GM19468 (cell line): ENCODE data around the gene TBX20.
"Not testable (repeated sequence)": the region's sequence is repeated elsewhere in the genome, so short reads cannot be mapped to it uniquely, and the experiment has no call there.

Experiments used
- ATAC-seq: cut with Tn5 transposase; IDR thresholded peaks from one replicate; pipeline ENCODE4 v1.9.1; 2021; ENCODE audit warnings: mild to moderate bottlenecking, moderate library complexity, moderate number of reproducible peaks; ENCODE audit not compliant: unreplicated experiment; ENCODE audit errors: extremely low read depth

The TBX20 gene

DNA sequence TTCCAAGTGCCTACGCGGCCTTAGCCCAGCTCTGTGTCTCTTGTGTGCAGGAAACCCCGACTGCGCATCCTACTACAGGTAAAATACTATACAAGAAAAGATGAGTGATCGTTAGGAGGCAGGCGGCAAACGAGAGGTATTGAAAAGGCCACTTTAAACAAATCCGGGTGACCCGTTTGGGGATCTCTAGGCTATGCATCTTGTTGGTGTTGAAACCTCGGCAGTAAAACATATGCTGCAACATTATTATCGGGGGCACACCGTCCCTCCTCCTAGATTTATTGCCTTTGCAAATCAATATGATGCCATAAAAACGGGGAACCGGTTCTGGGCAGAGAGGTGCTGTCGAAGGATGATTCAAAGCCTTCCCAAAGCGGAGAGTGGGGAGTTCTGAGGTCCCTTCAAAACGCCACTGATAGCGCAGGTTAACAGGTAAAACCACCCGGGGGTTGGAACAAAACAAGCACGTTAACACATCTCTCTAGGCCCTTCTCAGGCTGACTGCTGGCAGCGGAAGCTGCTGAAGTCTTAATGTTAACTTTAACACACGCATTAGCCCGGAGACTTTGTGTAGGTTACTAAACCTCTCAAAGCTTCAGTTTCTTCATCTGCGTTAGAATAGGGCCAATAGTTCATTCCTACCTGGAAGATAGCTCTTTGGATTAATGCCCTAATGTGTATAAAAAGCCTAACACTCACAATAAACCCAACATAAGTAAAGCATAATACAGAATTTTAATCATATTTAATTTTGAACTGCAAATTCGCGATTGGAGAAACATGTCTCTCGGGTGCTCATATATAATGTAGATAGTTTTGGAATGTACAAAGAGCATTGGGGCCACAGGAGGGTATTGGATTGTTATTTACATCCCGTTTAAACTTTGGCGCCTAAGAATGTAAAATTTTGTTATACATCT is 2.6 kb upstream of the TBX20 start:
- ATAC-seq, result no peak

DNA sequence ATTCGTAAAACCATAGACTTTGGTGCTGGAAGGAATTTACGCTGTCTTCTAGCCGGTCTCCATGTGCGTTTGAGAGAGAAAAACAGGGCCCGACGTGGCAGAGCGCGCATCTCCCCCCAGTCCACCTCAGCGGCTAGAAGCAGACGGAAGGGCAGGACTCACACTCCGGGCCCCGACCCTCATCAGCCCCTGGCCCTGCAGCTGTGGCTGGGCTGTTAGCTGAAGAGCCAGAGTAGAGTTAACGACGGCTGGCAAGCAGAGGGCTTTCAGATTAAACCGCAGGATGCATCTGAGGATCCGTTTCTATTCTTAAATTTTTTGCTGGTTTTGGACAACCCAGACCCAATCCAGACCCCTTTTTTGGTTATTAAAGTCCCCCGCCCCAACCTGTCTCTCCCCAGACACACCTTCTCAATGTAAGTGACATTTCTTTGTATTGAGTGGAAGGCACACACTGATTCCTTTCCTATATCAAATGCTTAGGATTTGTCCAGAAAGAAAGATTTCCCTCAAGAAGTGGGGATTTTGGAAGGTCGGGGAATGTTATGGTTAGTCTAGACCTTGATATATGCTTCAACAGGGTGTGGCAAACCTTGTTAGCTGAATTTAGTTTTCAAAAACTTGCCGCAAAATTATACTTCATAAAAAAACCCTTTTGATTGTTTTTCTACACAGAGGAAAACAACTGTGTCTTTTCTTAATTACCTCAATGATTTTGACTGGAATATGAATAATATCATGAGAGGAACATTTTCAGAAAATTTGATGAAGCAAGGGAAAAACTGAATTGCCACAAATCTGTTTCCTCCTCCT is 1.7 kb upstream of the TBX20 start:
- ATAC-seq, result no peak

- no peak for ATAC-seq
These were observed 869 bp upstream of the TBX20 start for GRCh38 chr7:35254496-35255442.

DNA sequence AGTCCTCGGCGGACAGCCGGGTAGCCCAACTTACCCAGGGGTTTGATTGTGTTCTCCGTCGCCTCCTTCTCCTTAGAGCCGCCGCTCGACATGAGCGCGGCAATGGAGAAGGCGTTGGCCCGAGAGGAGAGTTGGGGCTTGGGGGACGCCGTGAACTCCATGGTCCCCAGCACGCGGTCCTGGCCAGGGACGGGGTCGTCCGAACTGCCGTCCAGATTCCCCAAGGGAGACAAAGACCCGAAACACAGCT is 515 bp downstream of the TBX20 start:
- no peak for ATAC-seq

- no peak for ATAC-seq
These were observed 1.1 kb downstream of the TBX20 start for GRCh38 chr7:35252612-35253459.

DNA sequence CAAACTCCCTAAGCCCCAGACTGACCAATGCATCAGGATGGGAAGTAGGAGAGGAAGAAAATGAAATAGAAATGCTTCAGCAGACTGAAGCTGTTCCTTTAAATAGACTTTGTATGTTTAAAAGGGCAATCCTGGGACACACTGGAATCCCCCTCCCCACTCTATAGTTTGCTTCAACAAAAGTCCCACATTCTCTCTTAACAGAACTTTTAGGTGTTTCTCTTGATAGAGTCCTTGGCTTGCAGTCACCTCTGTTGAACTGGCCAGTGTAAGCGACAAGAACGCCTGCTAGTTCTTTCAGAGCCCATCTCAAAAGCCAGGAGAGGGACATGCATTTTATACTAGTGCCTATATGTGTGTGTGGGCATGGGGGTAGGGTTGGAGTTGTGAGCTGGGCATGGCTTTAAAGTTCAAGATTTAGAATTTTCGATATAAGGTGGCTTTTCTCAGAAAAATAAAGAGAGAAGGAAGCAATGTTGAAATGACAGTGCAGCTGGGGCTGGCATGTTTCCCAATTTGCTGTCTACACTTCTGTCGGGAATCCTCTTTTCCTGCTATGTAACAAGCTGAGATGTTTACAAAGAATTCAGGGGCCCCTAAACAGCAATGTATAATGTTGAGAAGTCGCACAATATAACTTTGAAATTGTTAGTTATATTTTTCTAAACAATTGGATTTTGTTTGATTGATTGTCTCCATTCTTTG is 2.1 kb downstream of the TBX20 start:
- ATAC-seq, result no peak

DNA sequence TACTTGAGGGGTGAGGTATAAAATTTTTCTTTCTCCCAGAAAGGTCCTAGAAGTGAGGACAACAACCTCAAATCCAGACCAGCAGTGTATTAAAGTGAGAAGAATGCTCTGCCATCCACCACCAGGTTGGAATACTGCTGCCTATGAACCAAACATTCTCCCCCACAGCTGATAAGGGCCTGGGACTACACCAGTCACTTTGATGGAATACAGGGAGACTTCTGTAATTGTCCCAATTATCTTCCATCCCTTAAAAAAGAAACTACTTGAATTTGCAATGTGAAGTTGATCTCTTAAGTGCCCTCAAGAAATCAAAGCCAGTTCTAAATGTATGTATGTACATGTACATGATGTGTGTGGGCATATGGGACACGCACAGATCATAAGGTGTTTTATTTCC is 3.0 kb downstream of the TBX20 start:
- ATAC-seq, result no peak

DNA sequence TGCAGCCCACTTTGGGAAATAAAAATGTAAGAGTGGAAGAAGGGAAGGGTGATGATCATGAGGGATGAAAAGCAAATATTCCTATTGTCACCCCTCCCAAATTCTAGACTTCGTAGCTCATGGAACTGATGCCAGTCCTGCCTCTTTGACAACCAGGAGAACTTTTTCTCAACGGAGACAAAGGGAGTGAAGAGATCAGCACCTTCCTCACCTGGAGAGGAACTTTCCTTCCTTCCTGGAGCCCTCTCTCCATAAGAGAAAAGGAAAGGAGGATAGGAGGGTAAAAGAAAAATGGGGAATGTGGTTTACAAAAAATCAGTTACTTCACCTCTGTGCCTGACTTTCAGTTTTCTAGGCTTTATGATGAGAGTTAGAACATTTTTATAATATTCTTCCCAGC is 3.4 kb downstream of the TBX20 start:
- ATAC-seq, result no peak

GRCh38 chr7:35249537-35249907 is 4.4 kb downstream of the TBX20 start:
- ATAC-seq, result no peak

- no peak for ATAC-seq
These were observed 5.0 kb downstream of the TBX20 start for GRCh38 chr7:35248576-35249536.

DNA sequence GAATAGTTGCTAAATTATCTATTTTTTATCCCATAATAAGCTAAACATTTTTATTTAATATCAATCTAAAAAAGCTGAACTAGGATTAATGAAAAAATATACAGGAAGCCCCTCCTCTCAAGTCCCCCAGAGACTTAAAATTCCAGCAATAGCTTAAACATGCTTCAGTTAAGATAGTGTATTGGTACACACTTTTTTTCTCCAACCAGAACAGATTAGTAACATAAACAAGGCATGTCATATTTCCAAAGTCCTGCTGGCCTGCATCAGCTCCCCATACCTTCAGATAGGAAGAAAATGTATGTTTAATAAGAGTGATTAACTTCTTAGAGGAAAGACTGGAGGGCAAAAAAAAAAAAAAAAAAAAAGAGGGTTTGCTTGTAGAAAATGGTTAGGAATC is 7.1 kb downstream of the TBX20 start:
- ATAC-seq, result no peak

DNA sequence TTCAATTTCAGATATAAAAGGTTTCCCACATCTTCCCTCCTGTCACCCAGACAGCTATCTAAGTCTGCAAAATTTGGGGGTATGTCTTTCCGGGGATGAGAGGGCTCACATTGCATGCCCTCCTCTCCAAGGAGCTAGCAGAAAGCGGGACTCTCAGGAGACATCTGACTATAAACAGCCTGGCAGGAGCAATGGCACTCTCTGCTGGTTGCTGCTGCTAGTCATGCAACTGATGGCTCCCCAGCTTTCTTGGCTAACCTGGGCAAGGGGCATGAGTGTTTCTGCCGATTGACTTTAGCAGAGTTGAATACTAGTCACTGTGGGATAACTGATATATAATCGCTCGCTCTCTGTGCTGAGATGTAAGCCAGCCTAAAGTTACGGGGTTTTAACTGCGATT is 12.0 kb downstream of the TBX20 start:
- ATAC-seq, result no peak

GRCh38 chr7:35241436-35241835 is 12.5 kb downstream of the TBX20 start:
- ATAC-seq, result no peak

GRCh38 chr7:35241008-35241407 is 12.9 kb downstream of the TBX20 start:
- ATAC-seq, result not testable (repeated sequence)

DNA sequence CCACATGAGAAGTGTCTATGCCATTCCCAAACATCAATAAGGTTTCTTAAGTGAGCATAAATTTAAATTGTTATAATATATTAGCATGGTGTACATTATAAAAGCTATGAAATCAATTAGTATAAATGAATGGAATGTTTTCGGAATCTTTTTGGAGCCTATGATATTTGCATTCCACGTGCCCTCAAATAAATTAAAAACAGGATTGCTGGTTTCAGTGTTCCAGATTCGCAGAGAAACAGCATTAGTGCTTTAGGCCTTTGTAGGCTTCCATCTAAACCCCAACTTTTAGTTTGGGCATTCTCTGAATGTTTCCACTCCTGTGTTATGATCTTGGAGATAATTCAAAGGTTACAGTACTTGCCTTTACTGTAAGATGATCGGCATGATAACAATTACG is 15.4 kb downstream of the TBX20 start:
- ATAC-seq, result not testable (repeated sequence)

GRCh38 chr7:35232994-35233393 is 20.9 kb downstream of the TBX20 start:
- no peak for ATAC-seq

DNA sequence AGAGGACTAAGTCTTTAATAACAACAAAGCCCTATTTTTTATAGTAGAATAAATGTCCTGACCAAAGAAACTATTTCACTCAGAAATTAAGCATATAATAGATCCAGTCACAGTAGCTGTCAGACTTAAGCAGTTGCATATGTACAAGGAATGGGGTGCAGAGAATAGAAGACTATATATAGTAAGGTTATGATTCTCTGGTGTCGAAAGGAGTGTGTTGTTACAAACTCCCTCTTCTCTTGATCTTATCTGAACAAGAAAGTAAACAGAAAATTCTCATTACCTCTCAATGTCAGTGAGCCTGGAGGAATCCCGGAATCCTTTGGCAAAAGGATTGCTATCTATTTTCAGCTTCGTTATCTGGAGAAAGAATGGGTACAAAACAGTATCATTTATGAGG is 22.7 kb downstream of the TBX20 start:
- not testable (repeated sequence) for ATAC-seq
